ENCODE measurements around the gene CAMKMT. TPM values are rescaled to one million over a fixed set of nuclear protein-coding genes. Genes with fewer than 3 reads are reported as not detected.

The CAMKMT gene
- total RNA-seq, 1 experiment from 2014 or later, result 17.4 TPM

DNA sequence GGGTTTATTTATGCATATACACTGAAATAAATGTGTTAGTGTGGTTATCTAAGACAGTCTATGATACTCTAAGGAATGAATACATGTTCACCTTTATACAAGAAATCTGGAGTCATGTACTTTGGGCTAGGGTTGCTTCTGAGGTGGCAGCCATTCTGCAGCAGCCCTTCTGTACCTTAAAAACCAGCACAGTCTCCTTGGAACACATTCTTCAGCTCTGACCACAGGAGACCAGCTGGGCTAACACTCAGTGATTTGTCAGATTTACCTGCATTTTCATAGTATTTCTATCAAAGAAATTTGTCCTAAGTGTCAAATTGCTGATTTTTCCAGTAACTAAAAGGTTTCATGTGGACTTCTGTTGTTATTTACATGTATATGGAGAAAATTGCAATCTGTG, 167.7 kb downstream of the CAMKMT start:
- H4K8ac ChIP-seq (replicated peaks; ENCODE audit: insufficient read length, low read depth, low read length), result no peak overlapping the region
- H3K4me1 ChIP-seq (ENCODE audit: insufficient read depth, low read length), result no peaks in the 10 kb centered on the region
- H2AK5ac ChIP-seq (ENCODE audit: insufficient read length, low read length), result no peak overlapping the region
- no peak overlapping the region for H2BK5ac ChIP-seq (ENCODE audit: insufficient read length, low read length)
- H3K27me3 Mint-ChIP-seq (ENCODE audit: low read depth), result no peaks in the 10 kb centered on the region
- H3K9me3 ChIP-seq (ENCODE audit: control insufficient read depth, low read depth, low read length), result no peaks in the 10 kb centered on the region
- no peak overlapping the region for H3K56ac ChIP-seq (ENCODE audit: insufficient read length, low read depth, low read length)
- H3K27ac Mint-ChIP-seq, result no peak overlapping the region
- no peaks in the 10 kb centered on the region for H3K79me2 ChIP-seq (ENCODE audit: insufficient read depth, low read length)
- H3K23ac ChIP-seq (ENCODE audit: insufficient read length, low read depth, low read length), result no peak overlapping the region
- H3K9ac ChIP-seq (ENCODE audit: extremely low read depth, insufficient read length, low read length), result no peak overlapping the region
- no peak overlapping the region for H4K91ac ChIP-seq (ENCODE audit: insufficient read length, low read depth, low read length)
- H3K79me1 ChIP-seq (ENCODE audit: insufficient read depth, low read depth, low read length, poor library complexity, severe bottlenecking), result no peaks in the 10 kb centered on the region
- H3K4ac ChIP-seq (ENCODE audit: low read depth, low read length), result no peak overlapping the region
- H2BK15ac ChIP-seq (ENCODE audit: low read depth, low read length), result no peak overlapping the region
- H3K36me3 Mint-ChIP-seq (ENCODE audit: insufficient read depth in 1 of 3, low read depth in 3 of 3), result no peaks in the 10 kb centered on the region
- no peak overlapping the region for H3K27ac ChIP-seq (ENCODE audit: insufficient read length, low read depth, low read length)
- H4K20me1 ChIP-seq (ENCODE audit: control insufficient read depth, insufficient read depth, insufficient read length), result no peaks in the 10 kb centered on the region
- H2AFZ ChIP-seq (ENCODE audit: low read length), result no peak overlapping the region
- peaks cover 0 to under 1% of the 10 kb centered on the region in 2 experiments; a peak in 2 of 5 replicates for H3K9me3 Mint-ChIP-seq
- H3K23me2 ChIP-seq (ENCODE audit: insufficient read length, low read depth, low read length, poor library complexity, severe bottlenecking), result no peaks in the 10 kb centered on the region
- no peak overlapping the region for H3K14ac ChIP-seq (ENCODE audit: insufficient read depth, low read length)
- no peak overlapping the region for H4K5ac ChIP-seq (ENCODE audit: insufficient read length, low read depth, low read length)
- no peak overlapping the region for H2BK12ac ChIP-seq (ENCODE audit: insufficient read length, low read depth, low read length)
- TF ChIP-seq, protein P1, sequence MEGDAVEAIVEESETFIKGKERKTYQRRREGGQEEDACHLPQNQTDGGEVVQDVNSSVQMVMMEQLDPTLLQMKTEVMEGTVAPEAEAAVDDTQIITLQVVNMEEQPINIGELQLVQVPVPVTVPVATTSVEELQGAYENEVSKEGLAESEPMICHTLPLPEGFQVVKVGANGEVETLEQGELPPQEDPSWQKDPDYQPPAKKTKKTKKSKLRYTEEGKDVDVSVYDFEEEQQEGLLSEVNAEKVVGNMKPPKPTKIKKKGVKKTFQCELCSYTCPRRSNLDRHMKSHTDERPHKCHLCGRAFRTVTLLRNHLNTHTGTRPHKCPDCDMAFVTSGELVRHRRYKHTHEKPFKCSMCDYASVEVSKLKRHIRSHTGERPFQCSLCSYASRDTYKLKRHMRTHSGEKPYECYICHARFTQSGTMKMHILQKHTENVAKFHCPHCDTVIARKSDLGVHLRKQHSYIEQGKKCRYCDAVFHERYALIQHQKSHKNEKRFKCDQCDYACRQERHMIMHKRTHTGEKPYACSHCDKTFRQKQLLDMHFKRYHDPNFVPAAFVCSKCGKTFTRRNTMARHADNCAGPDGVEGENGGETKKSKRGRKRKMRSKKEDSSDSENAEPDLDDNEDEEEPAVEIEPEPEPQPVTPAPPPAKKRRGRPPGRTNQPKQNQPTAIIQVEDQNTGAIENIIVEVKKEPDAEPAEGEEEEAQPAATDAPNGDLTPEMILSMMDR (conservative IDR thresholded peaks at IDR 0.05), result no peak
- no peak overlapping the region for H2BK120ac ChIP-seq (ENCODE audit: low read depth, low read length, poor library complexity, severe bottlenecking)
- no peak for DNase-seq
- H3T11ph ChIP-seq (ENCODE audit: low read length), result no peak overlapping the region
- no peak overlapping the region for H3K18ac ChIP-seq (ENCODE audit: insufficient read length, low read depth, low read length)
- H3K4me1 Mint-ChIP-seq, result no peaks in the 10 kb centered on the region; a peak in 1 of 4 replicates
- no peak overlapping the region for H2BK20ac ChIP-seq (ENCODE audit: low read depth, low read length, poor library complexity, severe bottlenecking)
- H3K4me2 ChIP-seq (ENCODE audit: insufficient read depth, insufficient read length, low read length), result no peak overlapping the region
- H3K27me3 ChIP-seq (ENCODE audit: insufficient read depth, low read length), result no peaks in the 10 kb centered on the region
- no peak overlapping the region for H3K4me3 Mint-ChIP-seq

Data from H9 (cell line).